Activated CD4-positive, CD25-positive, alpha-beta regulatory T cell treated with anti-CD3 and anti-CD28 coated beads, Interleukin-2, amount 50 U/mL, for 16 hours (primary cell): ENCODE data around the gene DIP2C.
"Not testable (repeated sequence)": the region's sequence is repeated elsewhere in the genome, so short reads cannot be mapped to it uniquely, and the experiment has no call there.

Experiments
- DNase-seq: peaks from one replicate; pipeline ENCODE4 v3.0.0-alpha.2; 2020; ENCODE audit warnings: low read depth, low spot score

Gene DIP2C

GRCh38 chr10:375815-376505 is 313.5 kb downstream of the DIP2C start:
- no peak for DNase-seq

GRCh38 chr10:374354-374753 is 315.1 kb downstream of the DIP2C start:
- no peak for DNase-seq

GRCh38 chr10:373526-374309 is 315.8 kb downstream of the DIP2C start:
- no peak for DNase-seq

GRCh38 chr10:373015-373414 is 316.5 kb downstream of the DIP2C start:
- DNase-seq = no peak

GRCh38 chr10:372566-372965 is 316.9 kb downstream of the DIP2C start:
- no peak for DNase-seq

GRCh38 chr10:371515-371914 is 318.0 kb downstream of the DIP2C start:
- no peak for DNase-seq

GRCh38 chr10:370449-370825 is 319.0 kb downstream of the DIP2C start:
- no peak for DNase-seq

GRCh38 chr10:369684-370448 is 319.6 kb downstream of the DIP2C start:
- DNase-seq = no peak

- DNase-seq = no peak
Observed at GRCh38 chr10:369221-369683, 320.2 kb downstream of the DIP2C start.

GRCh38 chr10:368579-369220 is 320.8 kb downstream of the DIP2C start:
- DNase-seq = no peak

GRCh38 chr10:368107-368506 is 321.4 kb downstream of the DIP2C start:
- not testable (repeated sequence) for DNase-seq

- no peak for DNase-seq
Observed at GRCh38 chr10:367636-368035, 321.8 kb downstream of the DIP2C start.

- DNase-seq = no peak
Observed at GRCh38 chr10:366186-366585, 323.3 kb downstream of the DIP2C start.

GRCh38 chr10:364267-364775 is 325.1 kb downstream of the DIP2C start:
- no peak for DNase-seq

GRCh38 chr10:363152-363551 is 326.3 kb downstream of the DIP2C start:
- DNase-seq = no peak

- DNase-seq = no peak
Observed at GRCh38 chr10:361203-362081, 328.0 kb downstream of the DIP2C start.

- DNase-seq = no peak
Observed at GRCh38 chr10:360653-361052, 328.8 kb downstream of the DIP2C start.

- no peak for DNase-seq
Observed at GRCh38 chr10:359762-360161, 329.7 kb downstream of the DIP2C start.

- DNase-seq = no peak
Observed at GRCh38 chr10:359093-359492, 330.4 kb downstream of the DIP2C start.

GRCh38 chr10:357201-357950 is 332.1 kb downstream of the DIP2C start:
- no peak for DNase-seq
